Activated CD4-positive, CD25-positive, alpha-beta regulatory T cell (primary cell): Measurements from ENCODE around the gene EPHA6.
"Not testable (repeated sequence)": the region's sequence is repeated elsewhere in the genome, so short reads cannot be mapped to it uniquely, and the experiment has no call there.

Source experiments
- DNase-seq, 4 experiments: peaks; one replicate each; lab custom pipeline; 2025; lab: John Stamatoyannopoulos, UW

The EPHA6 gene

GRCh38 chr3:96915445-96915844 lies 101.1 kb downstream of the EPHA6 start:
- no peak for DNase-seq

- DNase-seq: no peak
These were observed 116.9 kb downstream of the EPHA6 start for GRCh38 chr3:96931119-96931862.

DNA sequence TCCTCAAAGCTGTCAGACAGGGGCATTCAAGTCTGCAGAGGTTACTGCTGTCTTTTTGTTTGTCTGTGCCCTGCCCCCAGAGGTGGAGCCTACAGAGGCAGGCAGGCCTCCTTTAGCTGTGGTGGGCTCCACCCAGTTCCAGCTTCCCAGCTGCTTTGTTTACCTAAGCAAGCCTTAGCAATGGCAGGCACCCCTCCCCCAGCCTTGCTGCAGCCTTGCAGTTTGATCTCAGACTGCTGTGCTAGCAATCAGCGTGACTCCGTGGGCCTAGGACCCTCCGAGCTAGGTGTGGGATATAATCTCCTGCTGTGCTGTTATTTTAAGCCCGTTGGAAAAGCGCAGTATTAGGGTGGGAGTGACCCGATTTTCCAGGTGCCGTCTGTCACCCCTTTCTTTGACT lies 127.7 kb downstream of the EPHA6 start:
- DNase-seq: not testable (repeated sequence)

DNA sequence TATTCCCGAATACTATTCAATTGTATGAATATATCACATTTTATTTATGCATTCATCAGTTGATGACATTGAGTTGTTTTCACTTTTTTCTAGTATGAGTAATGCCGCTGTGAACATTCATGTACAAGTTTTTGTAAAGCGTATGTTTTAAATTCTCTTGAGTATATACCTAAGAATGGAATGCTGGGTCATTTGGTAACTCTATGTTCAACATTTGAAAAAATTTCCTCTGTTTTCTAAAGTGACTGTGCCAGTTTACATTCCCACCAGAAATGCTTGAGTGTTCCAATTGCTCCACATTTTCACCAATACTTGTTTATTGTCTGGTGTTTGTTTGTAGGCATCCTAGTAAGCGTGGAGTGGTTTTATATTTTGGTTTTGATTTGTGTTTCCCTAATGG lies 144.5 kb downstream of the EPHA6 start:
- DNase-seq: no peak

- no peak for DNase-seq
These were observed 145.1 kb downstream of the EPHA6 start for GRCh38 chr3:96959474-96959873.

GRCh38 chr3:96959901-96960641 lies 145.7 kb downstream of the EPHA6 start:
- no peak for DNase-seq

- DNase-seq: no peak
These were observed 146.4 kb downstream of the EPHA6 start for GRCh38 chr3:96960661-96961330.

- no peak for DNase-seq
These were observed 147.2 kb downstream of the EPHA6 start for GRCh38 chr3:96961576-96961975.

DNA sequence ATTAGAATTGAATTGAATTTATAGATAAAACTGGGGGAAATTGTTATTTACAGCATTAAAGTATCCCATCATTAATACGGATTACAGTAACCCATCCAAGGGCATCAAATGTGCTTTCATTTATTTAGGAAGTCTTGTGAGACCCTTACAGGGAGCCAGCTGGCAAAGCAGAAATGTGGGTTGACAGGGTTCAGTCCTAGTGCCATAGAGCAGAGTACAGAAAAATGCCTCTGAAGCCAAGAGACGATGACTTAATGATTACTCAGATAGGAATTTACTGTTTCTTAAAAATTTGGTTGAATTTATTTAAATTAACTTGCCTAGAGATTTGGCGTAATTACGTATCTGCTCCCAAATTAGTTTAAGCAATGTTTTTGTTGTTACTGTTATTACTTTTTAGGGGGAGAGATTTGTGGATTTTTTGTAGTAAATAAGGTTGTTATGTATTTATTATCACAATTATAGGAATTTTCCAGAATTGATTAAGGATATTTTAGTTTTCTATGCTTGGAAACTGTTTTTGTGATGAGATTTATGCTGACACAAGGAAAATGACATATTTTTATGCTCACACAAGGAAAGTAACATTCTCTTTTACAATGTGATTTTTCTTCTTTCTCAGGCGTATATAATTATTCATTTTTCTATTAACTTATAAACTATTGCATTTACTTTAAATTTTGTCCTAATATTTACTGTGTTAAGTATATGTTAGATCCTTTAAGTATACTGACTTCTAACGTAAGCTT lies 152.0 kb downstream of the EPHA6 start:
- no peak for DNase-seq

DNA sequence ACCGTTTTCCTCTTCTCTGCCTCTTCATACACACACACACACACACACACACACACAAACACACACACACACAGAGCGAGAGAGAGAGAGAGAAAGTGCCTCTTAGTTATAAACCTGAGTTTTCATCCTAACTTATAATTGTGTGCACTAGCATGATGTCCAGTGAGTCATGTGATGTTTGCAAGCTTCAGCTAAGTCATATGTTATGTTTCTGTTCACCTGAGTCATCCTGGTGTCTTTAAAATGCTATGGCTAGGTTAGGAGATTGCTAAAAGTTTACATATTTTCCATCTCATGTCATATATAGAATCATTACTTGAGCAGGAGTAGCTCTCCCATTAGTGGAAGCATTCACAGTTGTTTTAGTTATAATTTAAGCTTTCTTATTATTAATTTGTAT lies 155.8 kb downstream of the EPHA6 start:
- DNase-seq: no peak

DNA sequence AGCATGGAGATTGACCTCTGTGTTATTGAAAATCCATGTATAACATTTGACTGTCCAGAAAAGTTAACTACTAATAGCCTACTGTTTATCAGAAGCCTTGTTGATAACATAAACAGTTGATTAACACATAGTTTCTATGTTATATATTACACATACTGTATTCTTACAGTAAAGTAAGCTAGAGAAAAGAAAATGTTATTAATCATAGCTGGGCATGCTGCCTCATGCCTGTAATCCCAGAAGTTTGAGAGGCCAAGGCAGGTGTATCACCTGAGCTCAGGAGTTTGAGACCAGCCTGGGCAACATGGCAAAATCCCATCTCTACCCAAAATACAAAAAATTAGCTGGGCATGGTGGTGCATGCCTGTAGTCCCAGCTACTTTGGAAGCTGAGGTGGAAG lies 163.3 kb downstream of the EPHA6 start:
- no peak for DNase-seq

DNA sequence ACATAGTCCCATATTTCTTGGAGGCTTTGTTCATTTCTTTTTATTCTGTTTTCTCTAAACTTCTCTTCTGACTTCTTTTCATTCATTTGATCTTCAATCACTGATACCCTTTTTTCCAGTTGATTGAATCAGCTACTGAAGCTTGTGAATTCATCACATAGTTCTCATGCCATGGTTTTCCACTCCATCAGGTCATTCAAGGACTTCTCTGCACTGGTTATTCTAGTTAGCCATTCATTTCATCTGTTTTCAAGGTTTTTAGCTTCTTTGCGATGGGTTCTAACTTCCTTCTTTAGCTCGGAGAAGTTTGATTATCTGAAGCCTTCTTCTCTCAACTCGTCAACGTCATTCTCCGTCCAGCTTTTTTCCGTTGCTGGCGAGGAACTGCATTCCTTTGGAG lies 169.3 kb downstream of the EPHA6 start:
- not testable (repeated sequence) for DNase-seq

DNA sequence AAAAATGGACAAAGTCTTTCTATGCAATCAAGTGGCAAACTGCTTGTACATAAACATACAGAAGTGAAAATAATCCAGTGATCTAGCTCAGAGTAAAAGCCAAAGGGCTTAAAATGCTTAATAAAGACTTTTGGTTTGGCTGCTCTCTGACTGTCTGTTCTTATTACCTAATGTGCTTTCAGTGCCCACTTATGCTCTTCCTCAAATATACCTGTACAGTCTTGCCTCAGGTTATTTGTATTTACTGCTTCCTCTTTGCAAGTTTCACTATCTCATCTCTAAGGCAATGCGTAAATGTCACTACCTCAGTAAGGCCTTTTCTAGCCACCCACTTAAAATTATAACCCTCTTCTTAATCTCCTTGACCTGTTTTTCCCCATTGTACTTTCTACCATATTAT lies 171.8 kb downstream of the EPHA6 start:
- DNase-seq: no peak

DNA sequence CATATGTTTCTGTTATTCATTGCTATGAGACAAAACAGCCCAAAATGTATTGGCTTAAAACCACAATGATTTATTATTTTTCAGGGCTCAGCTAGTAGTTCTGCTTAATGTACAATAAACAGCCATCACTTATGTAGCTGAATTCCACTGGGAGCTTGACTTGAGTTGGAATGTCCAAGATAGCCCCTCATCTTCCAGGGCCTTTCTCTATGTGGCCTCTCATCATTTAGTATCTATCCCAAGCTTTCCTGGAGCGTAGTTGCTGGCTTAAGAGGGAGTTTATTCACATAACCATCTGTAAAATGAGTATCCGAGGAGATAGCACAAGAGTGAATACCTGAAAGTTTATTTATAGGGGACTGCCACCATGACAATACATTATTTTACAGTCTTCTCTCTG lies 176.8 kb downstream of the EPHA6 start:
- DNase-seq: no peak

DNA sequence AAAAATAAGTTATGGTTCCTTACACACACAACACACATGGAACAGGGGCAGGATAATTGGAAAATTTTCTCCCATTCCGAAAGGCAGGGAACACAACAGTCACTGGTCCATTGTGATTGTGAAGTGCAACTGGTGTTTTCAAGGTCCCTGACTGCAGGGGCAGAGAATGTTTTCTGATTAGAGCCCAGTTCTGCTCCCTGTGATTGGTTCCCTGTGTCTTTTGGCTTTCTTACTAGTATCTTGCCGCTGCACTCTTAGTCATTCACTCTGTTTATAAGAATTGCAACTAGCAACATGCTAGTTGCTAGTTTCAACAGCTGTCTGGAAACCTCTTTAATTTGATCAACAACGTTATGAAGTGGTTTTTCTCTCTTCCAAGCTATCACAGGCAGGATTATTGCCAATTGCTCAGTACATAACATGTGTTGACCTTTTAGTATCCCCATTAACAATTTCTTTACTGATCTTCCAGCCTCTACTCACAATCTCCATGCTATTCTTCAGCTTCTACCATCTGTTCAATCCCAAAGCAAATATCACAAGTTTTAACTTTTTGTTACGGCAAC lies 177.5 kb downstream of the EPHA6 start:
- no peak for DNase-seq

DNA sequence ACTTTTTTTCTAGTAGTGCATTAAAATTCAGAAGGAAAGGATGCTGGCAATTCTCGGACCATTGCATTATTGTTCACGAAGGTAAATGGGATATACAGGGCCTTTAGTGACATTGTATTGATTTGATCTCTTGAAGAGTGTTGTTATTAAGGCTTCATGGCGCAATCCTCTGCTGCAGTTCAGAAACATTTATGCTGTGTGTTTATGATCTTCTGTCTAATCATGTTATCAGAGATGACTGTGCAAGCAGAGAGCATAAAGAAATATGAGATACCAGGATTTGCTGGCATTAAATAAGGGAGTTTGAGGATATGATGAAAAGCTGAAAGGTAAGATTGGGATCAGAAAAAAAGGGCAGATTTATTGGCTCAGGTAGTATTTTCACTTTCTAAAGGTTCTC lies 180.6 kb downstream of the EPHA6 start:
- no peak for DNase-seq

GRCh38 chr3:96996009-96996408 lies 181.6 kb downstream of the EPHA6 start:
- no peak for DNase-seq

DNA sequence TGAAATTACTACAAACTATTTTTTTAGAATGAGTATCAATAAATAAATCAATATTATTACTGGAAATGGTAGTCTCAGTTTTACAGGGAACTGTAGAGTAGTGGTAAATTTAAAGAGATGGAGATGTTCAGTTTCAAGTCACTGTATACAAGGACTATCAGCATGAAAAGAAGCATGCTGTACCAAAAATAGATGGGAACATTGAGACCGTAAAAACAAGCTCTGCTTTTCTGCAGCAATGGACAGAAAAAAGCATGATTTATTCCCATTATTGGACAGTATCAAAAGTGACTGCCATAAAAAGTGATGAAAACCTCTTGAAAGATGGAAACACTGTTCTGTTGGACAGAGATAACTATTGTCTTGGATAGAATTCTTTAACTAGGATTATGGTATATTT lies 187.2 kb downstream of the EPHA6 start:
- DNase-seq: no peak

GRCh38 chr3:97009427-97010019 lies 195.1 kb downstream of the EPHA6 start:
- no peak for DNase-seq

GRCh38 chr3:97010881-97011657 lies 196.7 kb downstream of the EPHA6 start:
- DNase-seq: no peak

DNA sequence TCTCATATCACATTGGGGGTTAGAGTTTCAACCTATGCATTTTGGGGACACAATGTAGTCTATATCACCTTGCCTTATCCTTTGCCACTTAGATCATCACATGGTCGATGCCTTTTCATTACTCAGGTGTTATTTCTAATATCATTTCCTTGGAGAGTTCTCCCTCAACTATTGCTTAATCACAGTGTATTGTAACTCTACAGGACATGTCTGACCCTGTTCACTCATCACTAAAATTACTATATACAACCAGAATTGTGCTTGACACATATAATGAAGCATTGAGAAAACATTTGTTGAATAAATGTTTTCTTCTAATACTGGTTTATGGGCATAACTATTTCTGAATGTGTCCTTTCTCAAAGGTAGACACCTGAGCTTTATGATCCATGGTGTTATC lies 207.4 kb downstream of the EPHA6 start:
- no peak for DNase-seq
